PC-9 (cell line): Measurements from ENCODE around the gene ZNF107.

Experiments used
- EZH2 ChIP-seq: fragments of 200-600 bp; sonication (generic); IDR thresholded peaks from 2 replicates; pipeline ENCODE4 v1.8.0; 2017; ENCODE audit warnings: antibody characterized with exemption, low read depth
- TF ChIP-seq, protein P1 (sequence below): fragments of 200-600 bp; sonication (generic); conservative IDR thresholded peaks from 2 replicates; pipeline ENCODE4 v1.6.1; 2017; ENCODE audit warnings: mixed run types, antibody characterized with exemption, mild to moderate bottlenecking, moderate library complexity

DNA sequence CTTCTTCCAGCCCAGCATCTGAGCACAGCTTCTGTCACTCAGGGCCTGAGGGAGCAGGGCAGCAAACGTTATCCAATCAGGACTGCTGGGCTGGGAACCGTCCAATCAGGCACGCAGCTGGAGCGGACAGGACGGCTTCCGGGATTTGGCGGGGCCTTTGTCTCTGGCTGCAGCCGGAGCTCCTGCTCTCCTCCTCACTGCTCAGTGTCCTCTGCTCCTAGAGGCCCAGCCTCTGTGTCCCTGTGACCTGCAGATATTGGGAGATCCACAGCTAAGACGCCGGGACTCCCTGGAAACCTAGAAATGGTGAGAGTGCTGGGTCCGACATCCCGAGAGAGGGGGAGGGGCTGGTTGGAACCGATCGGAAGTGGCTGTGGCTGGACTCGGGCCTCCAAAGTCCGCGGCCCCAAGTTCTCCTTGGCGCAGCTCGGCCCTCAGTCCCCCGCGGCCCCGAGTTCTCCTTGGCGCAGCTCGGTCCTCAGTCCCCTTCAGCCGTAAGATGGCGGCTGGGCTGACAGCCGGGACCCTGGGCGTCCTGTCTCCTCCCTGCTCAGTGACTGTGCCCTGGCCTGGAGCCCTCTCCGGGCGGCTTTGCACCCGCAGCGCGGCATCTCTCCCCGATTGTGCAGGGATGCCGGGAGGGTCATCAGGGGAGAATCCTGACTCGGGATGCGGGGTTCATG, at the start of gene ZNF107:
- TF ChIP-seq, protein P1, sequence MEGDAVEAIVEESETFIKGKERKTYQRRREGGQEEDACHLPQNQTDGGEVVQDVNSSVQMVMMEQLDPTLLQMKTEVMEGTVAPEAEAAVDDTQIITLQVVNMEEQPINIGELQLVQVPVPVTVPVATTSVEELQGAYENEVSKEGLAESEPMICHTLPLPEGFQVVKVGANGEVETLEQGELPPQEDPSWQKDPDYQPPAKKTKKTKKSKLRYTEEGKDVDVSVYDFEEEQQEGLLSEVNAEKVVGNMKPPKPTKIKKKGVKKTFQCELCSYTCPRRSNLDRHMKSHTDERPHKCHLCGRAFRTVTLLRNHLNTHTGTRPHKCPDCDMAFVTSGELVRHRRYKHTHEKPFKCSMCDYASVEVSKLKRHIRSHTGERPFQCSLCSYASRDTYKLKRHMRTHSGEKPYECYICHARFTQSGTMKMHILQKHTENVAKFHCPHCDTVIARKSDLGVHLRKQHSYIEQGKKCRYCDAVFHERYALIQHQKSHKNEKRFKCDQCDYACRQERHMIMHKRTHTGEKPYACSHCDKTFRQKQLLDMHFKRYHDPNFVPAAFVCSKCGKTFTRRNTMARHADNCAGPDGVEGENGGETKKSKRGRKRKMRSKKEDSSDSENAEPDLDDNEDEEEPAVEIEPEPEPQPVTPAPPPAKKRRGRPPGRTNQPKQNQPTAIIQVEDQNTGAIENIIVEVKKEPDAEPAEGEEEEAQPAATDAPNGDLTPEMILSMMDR = no peak
- TF ChIP-seq EZH2 = no peak
